ELR (cell line): Measurements from ENCODE around the gene CD2BP2.

ENCODE experiments used
- DNase-seq: peaks from one replicate; pipeline ENCODE4 v3.0.0-alpha.2; 2015; ENCODE audit warnings: low read depth

CD2BP2 gene

GRCh38 chr16:30378236-30379157, 23.4 kb upstream of the CD2BP2 start:
- DNase-seq, result peak; percentile 98

- peak; percentile 88 for DNase-seq
These were observed 22.7 kb upstream of the CD2BP2 start for GRCh38 chr16:30377812-30378235.

- no peak for DNase-seq
These were observed 22.1 kb upstream of the CD2BP2 start for GRCh38 chr16:30377050-30377811.

- no peak for DNase-seq
These were observed 21.4 kb upstream of the CD2BP2 start for GRCh38 chr16:30376461-30376902.

- no peak for DNase-seq
These were observed 20.8 kb upstream of the CD2BP2 start for GRCh38 chr16:30375864-30376263.

GRCh38 chr16:30374538-30374937, 19.4 kb upstream of the CD2BP2 start, which contains the start of gene MYL11:
Gene MYL11, plus strand, starts transcription at chr16:30374802. Its CDS starts 56 bp downstream, at chr16:30374858.
- no peak for DNase-seq

- no peak for DNase-seq
These were observed 17.6 kb upstream of the CD2BP2 start for GRCh38 chr16:30372725-30373124.

- DNase-seq, result no peak
These were observed 17.1 kb upstream of the CD2BP2 start for GRCh38 chr16:30372038-30372712.

GRCh38 chr16:30371248-30371816, 16.2 kb upstream of the CD2BP2 start:
- DNase-seq, result no peak

GRCh38 chr16:30370456-30371247, 15.5 kb upstream of the CD2BP2 start, which contains the start of gene TBC1D10B:
Gene TBC1D10B, minus strand, starts transcription at chr16:30370494. Its CDS starts 311 bp downstream, at chr16:30370183.
- DNase-seq, result peak; percentile 100

GRCh38 chr16:30369938-30370455, 14.9 kb upstream of the CD2BP2 start:
- no peak for DNase-seq

- DNase-seq, result peak; percentile 31
These were observed 14.2 kb upstream of the CD2BP2 start for GRCh38 chr16:30369091-30369937.

- no peak for DNase-seq
These were observed 13.6 kb upstream of the CD2BP2 start for GRCh38 chr16:30368792-30369090.

- peak; percentile 84 for DNase-seq
These were observed 13.1 kb upstream of the CD2BP2 start for GRCh38 chr16:30368122-30368791.

GRCh38 chr16:30367349-30368009, 12.4 kb upstream of the CD2BP2 start:
- no peak for DNase-seq

GRCh38 chr16:30366511-30366910, 11.4 kb upstream of the CD2BP2 start:
- DNase-seq, result no peak

- no peak for DNase-seq
These were observed 10.1 kb upstream of the CD2BP2 start for GRCh38 chr16:30365200-30365599.

- no peak for DNase-seq
These were observed 6.1 kb upstream of the CD2BP2 start for GRCh38 chr16:30361180-30361579.

- DNase-seq, result no peak
These were observed 4.7 kb upstream of the CD2BP2 start for GRCh38 chr16:30359871-30360170.
